Fibroblast of skin of back (primary cell): ENCODE data around the gene CDH5.
A peak's percentile ranks its signal among the peaks of the same experiment; 100 is the strongest.

Experiments
- DNase-seq: peaks from one replicate; pipeline ENCODE4 v3.0.0-alpha.2; 2013

The CDH5 gene

GRCh38 chr16:66353055-66353454, 13.4 kb upstream of the CDH5 start:
- no peak for DNase-seq

- DNase-seq: no peak
Observed at GRCh38 chr16:66354034-66354909, 12.2 kb upstream of the CDH5 start.

GRCh38 chr16:66355526-66355925, 11.0 kb upstream of the CDH5 start:
- DNase-seq: no peak

- DNase-seq: peak; percentile 77
Observed at GRCh38 chr16:66357523-66357928, 9.0 kb upstream of the CDH5 start.

- DNase-seq: no peak
Observed at GRCh38 chr16:66358231-66358630, 8.3 kb upstream of the CDH5 start.

GRCh38 chr16:66359012-66359411, 7.5 kb upstream of the CDH5 start:
- DNase-seq: peak; percentile 29

- no peak for DNase-seq
Observed at GRCh38 chr16:66359811-66360608, 6.5 kb upstream of the CDH5 start.

- no peak for DNase-seq
Observed at GRCh38 chr16:66360624-66361324, 5.7 kb upstream of the CDH5 start.

GRCh38 chr16:66361604-66362135, 4.8 kb upstream of the CDH5 start:
- no peak for DNase-seq

- DNase-seq: no peak
Observed at GRCh38 chr16:66363211-66363777, 3.2 kb upstream of the CDH5 start.

GRCh38 chr16:66364117-66364958, 2.2 kb upstream of the CDH5 start:
- peak; percentile 75 for DNase-seq

GRCh38 chr16:66364959-66365306, 1.6 kb upstream of the CDH5 start:
- DNase-seq: no peak

- DNase-seq: peak; percentile 23
Observed at GRCh38 chr16:66365651-66366050, 840 bp upstream of the CDH5 start.

GRCh38 chr16:66367968-66368891, 1.7 kb downstream of the CDH5 start:
- no peak for DNase-seq

GRCh38 chr16:66369055-66369592, 2.6 kb downstream of the CDH5 start:
- DNase-seq: no peak

- DNase-seq: no peak
Observed at GRCh38 chr16:66370786-66371684, 4.5 kb downstream of the CDH5 start.

- DNase-seq: no peak
Observed at GRCh38 chr16:66372078-66372897, 5.8 kb downstream of the CDH5 start.

GRCh38 chr16:66372898-66373155, 6.3 kb downstream of the CDH5 start:
- no peak for DNase-seq
